ENCODE results near the gene ADCYAP1R1.

GRCh38 chr7:31069860-31070555 is 17.9 kb downstream of the ADCYAP1R1 start:
- TF ChIP-seq CTCF (IDR thresholded peaks at IDR 0.05) (no peak), POLR2A (IDR thresholded peaks at IDR 0.05) (no peak), EP300 (IDR thresholded peaks at IDR 0.05; ENCODE audit: low read depth) (no peak)
